ENCODE data around the gene FAR2. TPM values are rescaled to one million over a fixed set of nuclear protein-coding genes. Genes with fewer than 3 reads are reported as not detected.

The FAR2 gene
- total and polyA plus RNA-seq, 2 experiments from 2014 or later = 18.7 to 22.6 TPM

- Histone ChIP-seq H3K4me1 (ENCODE audit: insufficient read depth) (peaks cover 29% of the 10 kb centered on the region), H3K9me2 (ENCODE audit: insufficient read depth) (no peaks in the 10 kb centered on the region), H3K4me3 (no peak overlapping the region), H3F3A (replicated peaks; ENCODE audit: low read depth) (no peaks in the 10 kb centered on the region), H3K27ac (ENCODE audit: low read depth) (peak overlapping the region; percentile 27; the same call in 1 of the 2 replicates), H2AFZ (no peak overlapping the region), H3K27me3 (ENCODE audit: insufficient read depth) (peaks cover 8% of the 10 kb centered on the region; the same call in 1 of the 2 replicates), H3K36me3 (ENCODE audit: insufficient read depth) (no peaks in the 10 kb centered on the region), H4K20me1 (replicated peaks; ENCODE audit: insufficient read depth) (no peaks in the 10 kb centered on the region), H3K4me2 (peak overlapping the region; percentile 21), H3K79me2 (replicated peaks; ENCODE audit: insufficient read depth) (peaks cover 34% of the 10 kb centered on the region)
- Mint-ChIP-seq H3K4me3 (peak overlapping the region; percentile 15; the same call in 1 of the 3 replicates), H3K27ac (peak overlapping the region; percentile 80), H3K9me3 (no peaks in the 10 kb centered on the region), H3K36me3 (ENCODE audit: low read depth) (no peaks in the 10 kb centered on the region; the same call in 2 of the 3 replicates), H3K4me1 (peaks cover 42% of the 10 kb centered on the region), H3K27me3 (ENCODE audit: insufficient read depth, low read depth, poor library complexity) (peaks cover 14% of the 10 kb centered on the region)
- TF ChIP-seq EZH2 (IDR thresholded peaks at IDR 0.05; ENCODE audit: low read depth, unreplicated experiment) = no peak
- TF ChIP-seq CTCF (conservative IDR thresholded peaks at IDR 0.05; ENCODE audit: low read depth in 2 of 2) = peak; percentile 19 to 54; a peak in 2 of 4 replicates
- TF ChIP-seq ZNF114 (CRISPR knock-in tag; IDR thresholded peaks at IDR 0.05) = no peak
- no peak for TF ChIP-seq STAT1 (IDR thresholded peaks at IDR 0.05; ENCODE audit: unreplicated experiment)
- TF ChIP-seq, protein P1, sequence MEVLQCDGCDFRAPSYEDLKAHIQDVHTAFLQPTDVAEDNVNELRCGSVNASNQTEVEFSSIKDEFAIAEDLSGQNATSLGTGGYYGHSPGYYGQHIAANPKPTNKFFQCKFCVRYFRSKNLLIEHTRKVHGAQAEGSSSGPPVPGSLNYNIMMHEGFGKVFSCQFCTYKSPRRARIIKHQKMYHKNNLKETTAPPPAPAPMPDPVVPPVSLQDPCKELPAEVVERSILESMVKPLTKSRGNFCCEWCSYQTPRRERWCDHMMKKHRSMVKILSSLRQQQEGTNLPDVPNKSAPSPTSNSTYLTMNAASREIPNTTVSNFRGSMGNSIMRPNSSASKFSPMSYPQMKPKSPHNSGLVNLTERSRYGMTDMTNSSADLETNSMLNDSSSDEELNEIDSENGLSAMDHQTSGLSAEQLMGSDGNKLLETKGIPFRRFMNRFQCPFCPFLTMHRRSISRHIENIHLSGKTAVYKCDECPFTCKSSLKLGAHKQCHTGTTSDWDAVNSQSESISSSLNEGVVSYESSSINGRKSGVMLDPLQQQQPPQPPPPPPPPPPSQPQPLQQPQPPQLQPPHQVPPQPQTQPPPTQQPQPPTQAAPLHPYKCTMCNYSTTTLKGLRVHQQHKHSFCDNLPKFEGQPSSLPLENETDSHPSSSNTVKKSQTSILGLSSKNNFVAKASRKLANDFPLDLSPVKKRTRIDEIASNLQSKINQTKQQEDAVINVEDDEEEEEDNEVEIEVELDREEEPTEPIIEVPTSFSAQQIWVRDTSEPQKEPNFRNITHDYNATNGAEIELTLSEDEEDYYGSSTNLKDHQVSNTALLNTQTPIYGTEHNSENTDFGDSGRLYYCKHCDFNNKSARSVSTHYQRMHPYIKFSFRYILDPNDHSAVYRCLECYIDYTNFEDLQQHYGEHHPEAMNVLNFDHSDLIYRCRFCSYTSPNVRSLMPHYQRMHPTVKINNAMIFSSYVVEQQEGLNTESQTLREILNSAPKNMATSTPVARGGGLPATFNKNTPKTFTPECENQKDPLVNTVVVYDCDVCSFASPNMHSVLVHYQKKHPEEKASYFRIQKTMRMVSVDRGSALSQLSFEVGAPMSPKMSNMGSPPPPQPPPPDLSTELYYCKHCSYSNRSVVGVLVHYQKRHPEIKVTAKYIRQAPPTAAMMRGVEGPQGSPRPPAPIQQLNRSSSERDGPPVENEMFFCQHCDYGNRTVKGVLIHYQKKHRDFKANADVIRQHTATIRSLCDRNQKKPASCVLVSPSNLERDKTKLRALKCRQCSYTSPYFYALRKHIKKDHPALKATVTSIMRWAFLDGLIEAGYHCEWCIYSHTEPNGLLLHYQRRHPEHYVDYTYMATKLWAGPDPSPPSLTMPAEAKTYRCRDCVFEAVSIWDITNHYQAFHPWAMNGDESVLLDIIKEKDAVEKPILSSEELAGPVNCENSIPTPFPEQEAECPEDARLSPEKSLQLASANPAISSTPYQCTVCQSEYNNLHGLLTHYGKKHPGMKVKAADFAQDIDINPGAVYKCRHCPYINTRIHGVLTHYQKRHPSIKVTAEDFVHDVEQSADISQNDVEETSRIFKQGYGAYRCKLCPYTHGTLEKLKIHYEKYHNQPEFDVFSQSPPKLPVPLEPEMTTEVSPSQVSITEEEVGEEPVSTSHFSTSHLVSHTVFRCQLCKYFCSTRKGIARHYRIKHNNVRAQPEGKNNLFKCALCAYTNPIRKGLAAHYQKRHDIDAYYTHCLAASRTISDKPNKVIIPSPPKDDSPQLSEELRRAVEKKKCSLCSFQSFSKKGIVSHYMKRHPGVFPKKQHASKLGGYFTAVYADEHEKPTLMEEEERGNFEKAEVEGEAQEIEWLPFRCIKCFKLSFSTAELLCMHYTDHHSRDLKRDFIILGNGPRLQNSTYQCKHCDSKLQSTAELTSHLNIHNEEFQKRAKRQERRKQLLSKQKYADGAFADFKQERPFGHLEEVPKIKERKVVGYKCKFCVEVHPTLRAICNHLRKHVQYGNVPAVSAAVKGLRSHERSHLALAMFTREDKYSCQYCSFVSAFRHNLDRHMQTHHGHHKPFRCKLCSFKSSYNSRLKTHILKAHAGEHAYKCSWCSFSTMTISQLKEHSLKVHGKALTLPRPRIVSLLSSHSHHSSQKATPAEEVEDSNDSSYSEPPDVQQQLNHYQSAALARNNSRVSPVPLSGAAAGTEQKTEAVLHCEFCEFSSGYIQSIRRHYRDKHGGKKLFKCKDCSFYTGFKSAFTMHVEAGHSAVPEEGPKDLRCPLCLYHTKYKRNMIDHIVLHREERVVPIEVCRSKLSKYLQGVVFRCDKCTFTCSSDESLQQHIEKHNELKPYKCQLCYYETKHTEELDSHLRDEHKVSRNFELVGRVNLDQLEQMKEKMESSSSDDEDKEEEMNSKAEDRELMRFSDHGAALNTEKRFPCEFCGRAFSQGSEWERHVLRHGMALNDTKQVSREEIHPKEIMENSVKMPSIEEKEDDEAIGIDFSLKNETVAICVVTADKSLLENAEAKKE (CRISPR knock-in tag; IDR thresholded peaks at IDR 0.05) = no peak
- no peak for TF ChIP-seq ETS1 (IDR thresholded peaks at IDR 0.05)
- no peak for TF ChIP-seq NANOG (IDR thresholded peaks at IDR 0.05; ENCODE audit: borderline replicate concordance)
- TF ChIP-seq, protein P2, sequence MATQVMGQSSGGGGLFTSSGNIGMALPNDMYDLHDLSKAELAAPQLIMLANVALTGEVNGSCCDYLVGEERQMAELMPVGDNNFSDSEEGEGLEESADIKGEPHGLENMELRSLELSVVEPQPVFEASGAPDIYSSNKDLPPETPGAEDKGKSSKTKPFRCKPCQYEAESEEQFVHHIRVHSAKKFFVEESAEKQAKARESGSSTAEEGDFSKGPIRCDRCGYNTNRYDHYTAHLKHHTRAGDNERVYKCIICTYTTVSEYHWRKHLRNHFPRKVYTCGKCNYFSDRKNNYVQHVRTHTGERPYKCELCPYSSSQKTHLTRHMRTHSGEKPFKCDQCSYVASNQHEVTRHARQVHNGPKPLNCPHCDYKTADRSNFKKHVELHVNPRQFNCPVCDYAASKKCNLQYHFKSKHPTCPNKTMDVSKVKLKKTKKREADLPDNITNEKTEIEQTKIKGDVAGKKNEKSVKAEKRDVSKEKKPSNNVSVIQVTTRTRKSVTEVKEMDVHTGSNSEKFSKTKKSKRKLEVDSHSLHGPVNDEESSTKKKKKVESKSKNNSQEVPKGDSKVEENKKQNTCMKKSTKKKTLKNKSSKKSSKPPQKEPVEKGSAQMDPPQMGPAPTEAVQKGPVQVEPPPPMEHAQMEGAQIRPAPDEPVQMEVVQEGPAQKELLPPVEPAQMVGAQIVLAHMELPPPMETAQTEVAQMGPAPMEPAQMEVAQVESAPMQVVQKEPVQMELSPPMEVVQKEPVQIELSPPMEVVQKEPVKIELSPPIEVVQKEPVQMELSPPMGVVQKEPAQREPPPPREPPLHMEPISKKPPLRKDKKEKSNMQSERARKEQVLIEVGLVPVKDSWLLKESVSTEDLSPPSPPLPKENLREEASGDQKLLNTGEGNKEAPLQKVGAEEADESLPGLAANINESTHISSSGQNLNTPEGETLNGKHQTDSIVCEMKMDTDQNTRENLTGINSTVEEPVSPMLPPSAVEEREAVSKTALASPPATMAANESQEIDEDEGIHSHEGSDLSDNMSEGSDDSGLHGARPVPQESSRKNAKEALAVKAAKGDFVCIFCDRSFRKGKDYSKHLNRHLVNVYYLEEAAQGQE (IDR thresholded peaks at IDR 0.05; ENCODE audit: unreplicated experiment) = no peak
- ATAC-seq (peak; percentile 17), DNase-seq (ENCODE audit: low spot score) (peak; percentile 76)
Measured at GRCh38 chr12:29152981-29153630, 4.0 kb downstream of the FAR2 start.

All from GM23338 (cell line).